HEK293 (cell line): ENCODE measurements around the gene TRAPPC2.

Experiments
- CTCF ChIA-PET: fragments of 350-600 bp; formaldehyde crosslinking; extraction: SDS; loops from one replicate; lab custom pipeline; 2021; ENCODE audit warnings: antibody characterized with exemption; lab: Yijun Ruan, JAX
- POLR2A ChIA-PET: fragments of 300-600 bp; formaldehyde crosslinking; extraction: SDS; loops from one replicate; lab custom pipeline; 2020; ENCODE audit warnings: antibody characterized with exemption, inconsistent platforms; lab: Yijun Ruan, JAX
- H3K27ac ChIP-seq: fragments of 200-500 bp; sonication (Bioruptor generic); 2 replicates; pipeline ENCODE4 v1.5.1; 2014; ENCODE audit warnings: low read depth, low read length, control low read depth, inconsistent platforms; ENCODE audit errors: extremely low read depth
- H3K36me3 ChIP-seq, 2 experiments: fragments of 200-500 bp in 1 of 2; sonication (Bioruptor generic) in 1 of 2; 1 replicate in 1 of 2; 2 replicates in 1 of 2; pipeline ENCODE4 v1.5.1; 2014 to 2017; ENCODE audit warnings: inconsistent platforms in 2 of 2, low read length in 2 of 2; ENCODE audit not compliant: control insufficient read depth in 2 of 2, insufficient read depth in 1 of 2
- H3K4me1 ChIP-seq: fragments of 200-500 bp; sonication (Bioruptor generic); 2 replicates; pipeline ENCODE4 v1.5.1; 2014; ENCODE audit warnings: mild to moderate bottlenecking, low read length, inconsistent platforms; ENCODE audit not compliant: control insufficient read depth, insufficient read depth
- H3K4me3 ChIP-seq: 2 replicates; pipeline ENCODE4 v1.5.1; 2011; ENCODE audit warnings: low read depth, mild to moderate bottlenecking, control low read depth, low read length, moderate library complexity
- H3K9me3 ChIP-seq: fragments of 200-500 bp; sonication (Bioruptor generic); 2 replicates; pipeline ENCODE4 v1.5.1; 2014; ENCODE audit warnings: low read depth, low read length, inconsistent platforms; ENCODE audit not compliant: control insufficient read depth, insufficient read depth
- ELK4 ChIP-seq: IDR thresholded peaks from 2 replicates; pipeline ENCODE4 v1.6.1; 2011; ENCODE audit warnings: mild to moderate bottlenecking, low read depth, low read length, borderline replicate concordance
- GLI4 ChIP-seq: fragments of 450-650 bp; formaldehyde crosslinking; IDR thresholded peaks from 2 replicates; pipeline ENCODE4 v1.5.1; 2016; ENCODE audit warnings: missing biosample characterization, missing genetic modification characterization
- PRDM10 ChIP-seq: fragments of 450-650 bp; formaldehyde crosslinking; IDR thresholded peaks from 2 replicates; pipeline ENCODE4 v1.5.1; 2016; ENCODE audit warnings: missing biosample characterization, missing genetic modification characterization
- REPIN1 ChIP-seq: fragments of 450-650 bp; formaldehyde crosslinking; IDR thresholded peaks from 2 replicates; pipeline ENCODE4 v1.5.1; 2017; ENCODE audit warnings: missing biosample characterization, missing genetic modification characterization, low read depth
- SALL2 ChIP-seq: fragments of 450-650 bp; formaldehyde crosslinking; IDR thresholded peaks from 2 replicates; pipeline ENCODE4 v1.5.0; 2017; ENCODE audit warnings: missing biosample characterization, mild to moderate bottlenecking, missing genetic modification characterization, borderline replicate concordance
- SCRT2 ChIP-seq: fragments of 450-650 bp; formaldehyde crosslinking; IDR thresholded peaks from 2 replicates; pipeline ENCODE4 v1.5.1; 2016; ENCODE audit warnings: missing biosample characterization, missing genetic modification characterization
- ZBTB17 ChIP-seq: fragments of 450-650 bp; formaldehyde crosslinking; IDR thresholded peaks from 2 replicates; pipeline ENCODE4 v1.5.1; 2016; ENCODE audit warnings: missing biosample characterization, missing genetic modification characterization
- ZBTB48 ChIP-seq: fragments of 450-650 bp; formaldehyde crosslinking; IDR thresholded peaks from 2 replicates; pipeline ENCODE4 v1.5.1; 2016; ENCODE audit warnings: missing biosample characterization, missing genetic modification characterization
- ZBTB6 ChIP-seq: fragments of 450-650 bp; formaldehyde crosslinking; IDR thresholded peaks from 2 replicates; pipeline ENCODE4 v1.5.1; 2017; ENCODE audit warnings: missing biosample characterization, missing genetic modification characterization
- ZFP37 ChIP-seq: fragments of 450-650 bp; formaldehyde crosslinking; IDR thresholded peaks from 2 replicates; pipeline ENCODE4 v1.5.1; 2016; ENCODE audit warnings: missing biosample characterization, missing genetic modification characterization
- ZFP69B ChIP-seq: fragments of 450-650 bp; formaldehyde crosslinking; IDR thresholded peaks from 2 replicates; pipeline ENCODE4 v1.5.1; 2016; ENCODE audit warnings: missing biosample characterization, missing genetic modification characterization
- ZIC2 ChIP-seq: fragments of 450-650 bp; formaldehyde crosslinking; IDR thresholded peaks from 2 replicates; pipeline ENCODE4 v1.5.1; 2016; ENCODE audit warnings: missing biosample characterization, missing genetic modification characterization
- ZNF114 ChIP-seq: fragments of 450-650 bp; formaldehyde crosslinking; IDR thresholded peaks from 2 replicates; pipeline ENCODE4 v1.5.0; 2017; ENCODE audit warnings: missing biosample characterization, missing genetic modification characterization
- ZNF138 ChIP-seq: fragments of 450-650 bp; formaldehyde crosslinking; IDR thresholded peaks from 2 replicates; pipeline ENCODE4 v1.5.1; 2016; ENCODE audit warnings: missing biosample characterization, missing genetic modification characterization, borderline replicate concordance
- ZNF19 ChIP-seq: fragments of 450-650 bp; formaldehyde crosslinking; IDR thresholded peaks from 2 replicates; pipeline ENCODE4; 2016; ENCODE audit warnings: missing biosample characterization, missing genetic modification characterization, low read depth
- ZNF202 ChIP-seq: fragments of 450-650 bp; formaldehyde crosslinking; IDR thresholded peaks from 2 replicates; pipeline ENCODE4 v1.5.1; 2016; ENCODE audit warnings: missing biosample characterization, missing genetic modification characterization, borderline replicate concordance
- ZNF221 ChIP-seq: fragments of 450-650 bp; formaldehyde crosslinking; IDR thresholded peaks from 2 replicates; pipeline ENCODE4 v1.5.1; 2017; ENCODE audit warnings: missing biosample characterization, missing genetic modification characterization, borderline replicate concordance
- ZNF24 ChIP-seq: fragments of 450-650 bp; formaldehyde crosslinking; IDR thresholded peaks from 2 replicates; pipeline ENCODE4 v1.5.1; 2016; ENCODE audit warnings: missing biosample characterization, missing genetic modification characterization
- ZNF341 ChIP-seq: fragments of 450-650 bp; formaldehyde crosslinking; IDR thresholded peaks from 2 replicates; pipeline ENCODE4; 2016; ENCODE audit warnings: low read depth, missing biosample characterization, missing genetic modification characterization
- ZNF350 ChIP-seq: fragments of 450-650 bp; formaldehyde crosslinking; IDR thresholded peaks from 2 replicates; pipeline ENCODE4 v1.5.0; 2017; ENCODE audit warnings: missing biosample characterization, mild to moderate bottlenecking, missing genetic modification characterization
- ZNF37A ChIP-seq: fragments of 450-650 bp; IDR thresholded peaks from 2 replicates; pipeline ENCODE4 v1.5.1; 2018; ENCODE audit warnings: missing biosample characterization, missing genetic modification characterization
- ZNF433 ChIP-seq: fragments of 450-650 bp; formaldehyde crosslinking; IDR thresholded peaks from 2 replicates; pipeline ENCODE4 v1.5.1; 2016; ENCODE audit warnings: missing biosample characterization, missing genetic modification characterization, low read depth
- ZNF48 ChIP-seq: fragments of 450-650 bp; formaldehyde crosslinking; IDR thresholded peaks from 2 replicates; pipeline ENCODE4 v1.5.1; 2016; ENCODE audit warnings: missing biosample characterization, missing genetic modification characterization
- ZNF529 ChIP-seq: fragments of 450-650 bp; formaldehyde crosslinking; IDR thresholded peaks from 2 replicates; pipeline ENCODE4 v1.5.1; 2017; ENCODE audit warnings: missing genetic modification characterization, missing biosample characterization; ENCODE audit not compliant: insufficient replicate concordance
- ZNF596 ChIP-seq: fragments of 450-650 bp; IDR thresholded peaks from 2 replicates; pipeline ENCODE4 v1.5.0; 2018; ENCODE audit warnings: missing biosample characterization, mild to moderate bottlenecking, missing genetic modification characterization, moderate library complexity
- ZNF600 ChIP-seq: fragments of 450-650 bp; formaldehyde crosslinking; IDR thresholded peaks from 2 replicates; pipeline ENCODE4 v1.5.1; 2016; ENCODE audit warnings: missing biosample characterization, missing genetic modification characterization
- ZNF626 ChIP-seq: fragments of 450-650 bp; sonication (Bioruptor Pico); formaldehyde crosslinking; IDR thresholded peaks from 2 replicates; pipeline ENCODE4 v1.5.1; 2018; ENCODE audit warnings: missing biosample characterization, missing genetic modification characterization, inconsistent platforms
- ZNF658 ChIP-seq: fragments of 450-650 bp; formaldehyde crosslinking; IDR thresholded peaks from 2 replicates; pipeline ENCODE4; 2016; ENCODE audit warnings: missing biosample characterization, missing genetic modification characterization
- ZNF692 ChIP-seq: fragments of 450-650 bp; formaldehyde crosslinking; IDR thresholded peaks from 2 replicates; pipeline ENCODE4 v1.5.1; 2016; ENCODE audit warnings: missing biosample characterization, missing genetic modification characterization
- ZNF704 ChIP-seq: fragments of 450-650 bp; formaldehyde crosslinking; IDR thresholded peaks from 2 replicates; pipeline ENCODE4 v1.5.1; 2016; ENCODE audit warnings: missing biosample characterization, missing genetic modification characterization

TRAPPC2 gene

GRCh38 chrX:13717700-13718472, 16.5 kb downstream of the TRAPPC2 start:
- POLR2A ChIA-PET = interaction anchor here (2.2 kb wide), 1 partner anchor 17 kb away, joined by 9 read pairs; the partner anchor contains the start of genes OFD1 and TRAPPC2
- CTCF ChIA-PET = no interaction called here
- Histone ChIP-seq H3K27ac (no peak overlapping the region), H3K9me3 (no peaks in the 10 kb centered on the region), H3K36me3 (peaks cover 64 to 69% of the 10 kb centered on the region in 2 experiments), H3K4me1 (peaks cover 6% of the 10 kb centered on the region; the same call in 1 of the 2 replicates), H3K4me3 (no peak overlapping the region)
- TF ChIP-seq ZNF37A = no peak
- TF ChIP-seq ZNF138 = no peak
- no peak for TF ChIP-seq ELK4
- no peak for TF ChIP-seq ZNF600 (tag by site-specific recombination)
- no peak for TF ChIP-seq ZNF24
- TF ChIP-seq ZIC2 (tag by site-specific recombination) = no peak
- TF ChIP-seq ZNF433 = no peak
- no peak for TF ChIP-seq ZNF202 (tag by site-specific recombination)
- TF ChIP-seq ZNF658 (tag by site-specific recombination) = no peak
- TF ChIP-seq ZNF704 = no peak
- TF ChIP-seq GLI4 = no peak
- no peak for TF ChIP-seq ZBTB17 (tag by site-specific recombination)
- TF ChIP-seq ZNF221 (tag by site-specific recombination) = no peak
- no peak for TF ChIP-seq ZNF350 (tag by site-specific recombination)
- no peak for TF ChIP-seq ZNF529 (tag by site-specific recombination)
- peak; percentile 40; the same call in 1 of the 2 replicates for TF ChIP-seq SCRT2
- no peak for TF ChIP-seq ZNF341 (tag by site-specific recombination)
- no peak for TF ChIP-seq ZNF114 (tag by site-specific recombination)
- peak; percentile 88 for TF ChIP-seq ZNF692
- TF ChIP-seq ZBTB48 = no peak
- TF ChIP-seq REPIN1 = no peak
- TF ChIP-seq SALL2 (tag by site-specific recombination) = no peak
- TF ChIP-seq ZNF48 (tag by site-specific recombination) = no peak
- no peak for TF ChIP-seq ZFP37 (tag by site-specific recombination)
- peak; percentile 22; the same call in 1 of the 2 replicates for TF ChIP-seq PRDM10 (tag by site-specific recombination)
- TF ChIP-seq ZFP69B (tag by site-specific recombination) = peak; percentile 85; the same call in 1 of the 2 replicates
- TF ChIP-seq ZNF19 (tag by site-specific recombination) = no peak
- no peak for TF ChIP-seq ZNF626 (tag by site-specific recombination)
- no peak for TF ChIP-seq ZNF596
- no peak for TF ChIP-seq ZBTB6 (tag by site-specific recombination)
